TTC549 (cell line): ENCODE results near the gene EPN1.
"Not testable (repeated sequence)": the region's sequence is repeated elsewhere in the genome, so short reads cannot be mapped to it uniquely, and the experiment has no call there.

Source experiments
- FAIRE-seq: peaks from 2 replicates; lab custom pipeline; 2012; peaks lifted over from hg19 to GRCh38; lab: Jason Lieb, UNC

The EPN1 gene

GRCh38 chr19:55720214-55720746, 45.3 kb downstream of the EPN1 start:
- no peak for FAIRE-seq

- no peak for FAIRE-seq
Measured at GRCh38 chr19:55720801-55721200, 45.8 kb downstream of the EPN1 start.

GRCh38 chr19:55723491-55723890, 48.5 kb downstream of the EPN1 start:
- FAIRE-seq: no peak

- FAIRE-seq: not testable (repeated sequence)
Measured at GRCh38 chr19:55730378-55730777, 55.4 kb downstream of the EPN1 start.

- FAIRE-seq: no peak
Measured at GRCh38 chr19:55738302-55738701, 63.3 kb downstream of the EPN1 start, which contains the start of gene NLRP9. Gene NLRP9, minus strand, starts transcription at chr19:55738402. Its CDS starts 28 bp downstream, at chr19:55738374.

GRCh38 chr19:55750715-55751114, 75.7 kb downstream of the EPN1 start:
- no peak for FAIRE-seq

GRCh38 chr19:55753401-55753800, 78.4 kb downstream of the EPN1 start:
- no peak for FAIRE-seq

GRCh38 chr19:55756808-55757207, 81.8 kb downstream of the EPN1 start:
- FAIRE-seq: not testable (repeated sequence)

- FAIRE-seq: not testable (repeated sequence)
Measured at GRCh38 chr19:55758797-55759196, 83.8 kb downstream of the EPN1 start, which contains the start of gene RFPL4A. Gene RFPL4A, plus strand, starts transcription at chr19:55759097. Its CDS starts 2,704 bp downstream, at chr19:55761801.
